ENCODE results near the gene PAX2. TPM values are rescaled to one million over a fixed set of nuclear protein-coding genes. Genes with fewer than 3 reads are reported as not detected.
A peak's percentile ranks its signal among the peaks of the same experiment; 100 is the strongest.

PAX2 gene
- total and polyA plus RNA-seq, 2 donors: 0.09 to 0.43 TPM

GRCh38 chr10:100742936-100743335 lies 2.4 kb upstream of the PAX2 start:
- H3K27ac ChIP-seq (ENCODE audit: low read depth in 1 of 2, low read length in 1 of 2): no peak overlapping the region
- H3K4me1 ChIP-seq (ENCODE audit: control insufficient read depth in 2 of 2, insufficient read depth in 2 of 2, low read length in 2 of 2): no peaks in the 10 kb centered on the region
- peaks cover 1 to 12% of the 10 kb centered on the region in 2 donors for H3K9me3 ChIP-seq (ENCODE audit: control insufficient read depth in 2 of 2, insufficient read depth in 1 of 2, low read length in 1 of 2)
- no peaks in the 10 kb centered on the region for H3K36me3 ChIP-seq (ENCODE audit: control insufficient read depth in 2 of 2, insufficient read depth in 2 of 2, low read length in 1 of 2)
- peaks cover 93 to 100% of the 10 kb centered on the region in 2 donors for H3K27me3 ChIP-seq (ENCODE audit: control insufficient read depth in 2 of 2, insufficient read depth in 1 of 2, low read length in 1 of 2)
- WGBS: 16% methylated on average over 7 of the region's 7 CpGs
- no peak for DNase-seq (ENCODE audit: low read depth in 6 of 9, low spot score in 9 of 9)
- no peak overlapping the region for H3K4me3 ChIP-seq (ENCODE audit: low read length in 2 of 2)

- DNase-seq (ENCODE audit: low read depth in 6 of 9, low spot score in 9 of 9): peak; percentile 21 to 69 (median 34)
- no peaks in the 10 kb centered on the region for H3K4me1 ChIP-seq (ENCODE audit: control insufficient read depth in 2 of 2, insufficient read depth in 2 of 2, low read length in 2 of 2)
- 2% methylated on average over 16 of the region's 16 CpGs for WGBS
These were observed 1.7 kb upstream of the PAX2 start for GRCh38 chr10:100743626-100744135.

GRCh38 chr10:100744136-100744986 lies 1.0 kb upstream of the PAX2 start:
- Histone ChIP-seq H3K4me3 (ENCODE audit: low read length in 2 of 2) (no peak overlapping the region), H3K27me3 (ENCODE audit: control insufficient read depth in 2 of 2, insufficient read depth in 1 of 2, low read length in 1 of 2) (peaks cover 87 to 100% of the 10 kb centered on the region in 2 donors), H3K27ac (ENCODE audit: low read depth in 1 of 2, low read length in 1 of 2) (no peak overlapping the region), H3K36me3 (ENCODE audit: control insufficient read depth in 2 of 2, insufficient read depth in 2 of 2, low read length in 1 of 2) (no peaks in the 10 kb centered on the region), H3K4me1 (ENCODE audit: control insufficient read depth in 2 of 2, insufficient read depth in 2 of 2, low read length in 2 of 2) (no peaks in the 10 kb centered on the region), H3K9me3 (ENCODE audit: control insufficient read depth in 2 of 2, insufficient read depth in 1 of 2, low read length in 1 of 2) (peaks cover 1 to 9% of the 10 kb centered on the region in 2 donors)
- WGBS: 4% methylated on average over 65 of the region's 65 CpGs
- DNase-seq (ENCODE audit: low read depth in 6 of 9, low spot score in 9 of 9): no peak

More at GRCh38 chr10:100743626-100744135, 1.7 kb upstream of the PAX2 start:
- peaks cover 1 to 12% of the 10 kb centered on the region in 2 donors for H3K9me3 ChIP-seq (ENCODE audit: control insufficient read depth in 2 of 2, insufficient read depth in 1 of 2, low read length in 1 of 2)
- no peak overlapping the region for H3K27ac ChIP-seq (ENCODE audit: low read depth in 1 of 2, low read length in 1 of 2)
- no peaks in the 10 kb centered on the region for H3K36me3 ChIP-seq (ENCODE audit: control insufficient read depth in 2 of 2, insufficient read depth in 2 of 2, low read length in 1 of 2)
- peaks cover 93 to 100% of the 10 kb centered on the region in 2 donors for H3K27me3 ChIP-seq (ENCODE audit: control insufficient read depth in 2 of 2, insufficient read depth in 1 of 2, low read length in 1 of 2)
- H3K4me3 ChIP-seq (ENCODE audit: low read length in 2 of 2): no peak overlapping the region

GRCh38 chr10:100745882-100746783 lies 751 bp downstream of the PAX2 start:
- H3K36me3 ChIP-seq (ENCODE audit: control insufficient read depth in 2 of 2, insufficient read depth in 2 of 2, low read length in 1 of 2): no peaks in the 10 kb centered on the region
- H3K27ac ChIP-seq (ENCODE audit: low read depth in 1 of 2, low read length in 1 of 2): no peak overlapping the region
- H3K27me3 ChIP-seq (ENCODE audit: control insufficient read depth in 2 of 2, insufficient read depth in 1 of 2, low read length in 1 of 2): peaks cover 85 to 100% of the 10 kb centered on the region in 2 donors
- no peak for DNase-seq (ENCODE audit: low read depth in 6 of 9, low spot score in 9 of 9)
- no peak overlapping the region for H3K4me3 ChIP-seq (ENCODE audit: low read length in 2 of 2)
- H3K9me3 ChIP-seq (ENCODE audit: control insufficient read depth in 2 of 2, insufficient read depth in 1 of 2, low read length in 1 of 2): peaks cover 1 to 5% of the 10 kb centered on the region in 2 donors
- no peaks in the 10 kb centered on the region for H3K4me1 ChIP-seq (ENCODE audit: control insufficient read depth in 2 of 2, insufficient read depth in 2 of 2, low read length in 2 of 2)
- WGBS: 3% methylated on average over 54 of the region's 54 CpGs

- Histone ChIP-seq H3K4me3 (ENCODE audit: low read length in 2 of 2) (no peak overlapping the region), H3K36me3 (ENCODE audit: control insufficient read depth in 2 of 2, insufficient read depth in 2 of 2, low read length in 1 of 2) (no peaks in the 10 kb centered on the region), H3K4me1 (ENCODE audit: control insufficient read depth in 2 of 2, insufficient read depth in 2 of 2, low read length in 2 of 2) (no peaks in the 10 kb centered on the region), H3K27me3 (ENCODE audit: control insufficient read depth in 2 of 2, insufficient read depth in 1 of 2, low read length in 1 of 2) (peaks cover 83 to 100% of the 10 kb centered on the region in 2 donors), H3K9me3 (ENCODE audit: control insufficient read depth in 2 of 2, insufficient read depth in 1 of 2, low read length in 1 of 2) (peaks cover 1 to 2% of the 10 kb centered on the region in 2 donors), H3K27ac (ENCODE audit: low read depth in 1 of 2, low read length in 1 of 2) (no peak overlapping the region)
- no peak for DNase-seq (ENCODE audit: low read depth in 6 of 9, low spot score in 9 of 9)
- 7% methylated on average over 9 of the region's 9 CpGs for WGBS
These were observed 1.5 kb downstream of the PAX2 start for GRCh38 chr10:100746784-100747455.

GRCh38 chr10:100747456-100748230 lies 2.3 kb downstream of the PAX2 start:
- Histone ChIP-seq H3K27ac (ENCODE audit: low read depth in 1 of 2, low read length in 1 of 2) (no peak overlapping the region), H3K4me1 (ENCODE audit: control insufficient read depth in 2 of 2, insufficient read depth in 2 of 2, low read length in 2 of 2) (no peaks in the 10 kb centered on the region), H3K36me3 (ENCODE audit: control insufficient read depth in 2 of 2, insufficient read depth in 2 of 2, low read length in 1 of 2) (no peaks in the 10 kb centered on the region), H3K27me3 (ENCODE audit: control insufficient read depth in 2 of 2, insufficient read depth in 1 of 2, low read length in 1 of 2) (peaks cover 83 to 100% of the 10 kb centered on the region in 2 donors), H3K9me3 (ENCODE audit: control insufficient read depth in 2 of 2, insufficient read depth in 1 of 2, low read length in 1 of 2) (peaks cover 0 to 1% of the 10 kb centered on the region in 2 donors), H3K4me3 (ENCODE audit: low read length in 2 of 2) (no peak overlapping the region)
- DNase-seq (ENCODE audit: low read depth in 6 of 9, low spot score in 9 of 9): no peak
- 3% methylated on average over 57 of the region's 57 CpGs for WGBS

GRCh38 chr10:100748231-100749058 lies 3.1 kb downstream of the PAX2 start:
- no peak overlapping the region for H3K4me3 ChIP-seq (ENCODE audit: low read length in 2 of 2)
- H3K4me1 ChIP-seq (ENCODE audit: control insufficient read depth in 2 of 2, insufficient read depth in 2 of 2, low read length in 2 of 2): no peaks in the 10 kb centered on the region
- peaks cover 80 to 100% of the 10 kb centered on the region in 2 donors for H3K27me3 ChIP-seq (ENCODE audit: control insufficient read depth in 2 of 2, insufficient read depth in 1 of 2, low read length in 1 of 2)
- 3% methylated on average over 56 of the region's 56 CpGs for WGBS
- no peak overlapping the region for H3K27ac ChIP-seq (ENCODE audit: low read depth in 1 of 2, low read length in 1 of 2)
- DNase-seq (ENCODE audit: low read depth in 6 of 9, low spot score in 9 of 9): no peak
- H3K9me3 ChIP-seq (ENCODE audit: control insufficient read depth in 2 of 2, insufficient read depth in 1 of 2, low read length in 1 of 2): peaks cover 0 to 1% of the 10 kb centered on the region in 2 donors
- H3K36me3 ChIP-seq (ENCODE audit: control insufficient read depth in 2 of 2, insufficient read depth in 2 of 2, low read length in 1 of 2): no peaks in the 10 kb centered on the region

- Histone ChIP-seq H3K4me3 (ENCODE audit: low read length in 2 of 2) (no peak overlapping the region), H3K27me3 (ENCODE audit: control insufficient read depth in 2 of 2, insufficient read depth in 1 of 2, low read length in 1 of 2) (peaks cover 79 to 100% of the 10 kb centered on the region in 2 donors), H3K36me3 (ENCODE audit: control insufficient read depth in 2 of 2, insufficient read depth in 2 of 2, low read length in 1 of 2) (no peaks in the 10 kb centered on the region), H3K27ac (ENCODE audit: low read depth in 1 of 2, low read length in 1 of 2) (no peak overlapping the region), H3K9me3 (ENCODE audit: control insufficient read depth in 2 of 2, insufficient read depth in 1 of 2, low read length in 1 of 2) (peaks cover 0 to 1% of the 10 kb centered on the region in 2 donors), H3K4me1 (ENCODE audit: control insufficient read depth in 2 of 2, insufficient read depth in 2 of 2, low read length in 2 of 2) (no peaks in the 10 kb centered on the region)
- 6% methylated on average over 8 of the region's 8 CpGs for WGBS
- no peak for DNase-seq (ENCODE audit: low read depth in 6 of 9, low spot score in 9 of 9)
These were observed 3.6 kb downstream of the PAX2 start for GRCh38 chr10:100749059-100749308.
